ENCODE data around the gene ARHGAP24. TPM values are rescaled to one million over a fixed set of nuclear protein-coding genes. Genes with fewer than 3 reads are reported as not detected.

Gene ARHGAP24
- total RNA-seq, 1 experiment from 2014 or later: 2.1 TPM

GRCh38 chr4:85910985-85911384, 436.0 kb downstream of the ARHGAP24 start (continued):
- TF ChIP-seq NR1H2 (CRISPR knock-in tag; IDR thresholded peaks at IDR 0.05) (no peak), ATF1 (CRISPR knock-in tag; IDR thresholded peaks at IDR 0.05) (no peak), RORB (CRISPR knock-in tag; IDR thresholded peaks at IDR 0.05) (no peak), ZNF138 (CRISPR knock-in tag; conservative IDR thresholded peaks at IDR 0.05) (no peak), TEAD4 (CRISPR knock-in tag; IDR thresholded peaks at IDR 0.05) (no peak), NFYB (CRISPR knock-in tag; conservative IDR thresholded peaks at IDR 0.05; ENCODE audit: low read depth) (no peak), ATF6 (CRISPR knock-in tag; IDR thresholded peaks at IDR 0.05) (no peak)

- Mint-ChIP-seq H3K27ac (no peak overlapping the region), H3K4me1 (no peaks in the 10 kb centered on the region), H3K4me3 (no peak overlapping the region), H3K36me3 (peaks cover 3% of the 10 kb centered on the region; the same call in 1 of the 2 replicates), H3K9me3 (peaks cover 8% of the 10 kb centered on the region), H3K27me3 (ENCODE audit: low read depth) (no peaks in the 10 kb centered on the region)
- ChIA-PET CTCF (no interaction called here), POLR2A (no interaction called here)
- no peak for ATAC-seq
- TF ChIP-seq NFE2L1 (CRISPR knock-in tag; IDR thresholded peaks at IDR 0.05) (no peak), E2F5 (CRISPR knock-in tag; IDR thresholded peaks at IDR 0.05) (no peak), TP53 (CRISPR knock-in tag; IDR thresholded peaks at IDR 0.05) (no peak), ZNF317 (CRISPR knock-in tag; IDR thresholded peaks at IDR 0.05; ENCODE audit: borderline replicate concordance, low read depth) (no peak), TEAD1 (CRISPR knock-in tag; IDR thresholded peaks at IDR 0.05) (no peak), ZNF219 (CRISPR knock-in tag; IDR thresholded peaks at IDR 0.05; ENCODE audit: borderline replicate concordance) (no peak), E2F4 (CRISPR knock-in tag; IDR thresholded peaks at IDR 0.05; ENCODE audit: borderline replicate concordance, low read depth) (no peak), ZNF532 (CRISPR knock-in tag; IDR thresholded peaks at IDR 0.05; ENCODE audit: borderline replicate concordance) (no peak), USF1 (CRISPR knock-in tag; IDR thresholded peaks at IDR 0.05) (no peak), RORB (CRISPR knock-in tag; IDR thresholded peaks at IDR 0.05) (no peak), PRDM15 (CRISPR knock-in tag; IDR thresholded peaks at IDR 0.05) (no peak), GABPB1 (CRISPR knock-in tag; IDR thresholded peaks at IDR 0.05) (no peak), PREB (CRISPR knock-in tag; IDR thresholded peaks at IDR 0.05; ENCODE audit: borderline replicate concordance) (no peak), ZNF138 (CRISPR knock-in tag; conservative IDR thresholded peaks at IDR 0.05) (no peak), TCF7 (CRISPR knock-in tag; IDR thresholded peaks at IDR 0.05; ENCODE audit: low read depth) (no peak), FOXJ3 (CRISPR knock-in tag; IDR thresholded peaks at IDR 0.05; ENCODE audit: borderline replicate concordance) (no peak)
- no peak for DNase-seq (ENCODE audit: low spot score)
Measured at GRCh38 chr4:85913931-85914694, 439.2 kb downstream of the ARHGAP24 start.
